SU-DHL-6 (cell line): Measurements from ENCODE around the gene TTLL11.

Source experiments
- EZH2phosphoT487 ChIP-seq: fragments of 200-600 bp; sonication (generic), shearing (Covaris generic); conservative IDR thresholded peaks from 2 replicates; pipeline ENCODE4 v1.6.1; 2018; ENCODE audit warnings: mild to moderate bottlenecking, antibody characterized with exemption, low read length, moderate library complexity, mixed read lengths
- TF ChIP-seq, protein P1 (sequence below): fragments of 200-600 bp; sonication (generic); IDR thresholded peaks from one replicate; pipeline ENCODE4 v1.5.1; 2017; ENCODE audit warnings: antibody characterized with exemption, mild to moderate bottlenecking, low read length, moderate library complexity; ENCODE audit not compliant: insufficient read depth, poor library complexity, severe bottlenecking

DNA sequence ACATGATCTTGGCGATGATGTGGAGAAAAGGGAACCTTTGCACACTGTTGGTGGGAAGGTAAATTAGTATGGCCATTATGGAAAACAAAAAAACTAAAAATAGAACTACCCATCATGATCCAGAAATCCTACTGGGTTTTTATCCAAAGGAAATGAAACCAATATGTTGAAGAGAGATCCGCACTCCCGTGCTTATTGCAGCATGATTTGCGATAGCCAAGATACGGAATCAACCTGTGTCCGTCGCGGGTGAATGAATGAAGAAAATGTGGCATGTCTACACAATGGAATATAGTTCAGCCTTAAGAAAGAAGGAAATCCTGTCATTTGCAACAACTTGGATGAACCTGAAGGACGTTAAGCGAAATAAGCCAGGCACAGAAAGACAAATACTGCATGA is 84.5 kb downstream of the TTLL11 start:
- TF ChIP-seq, protein P1, sequence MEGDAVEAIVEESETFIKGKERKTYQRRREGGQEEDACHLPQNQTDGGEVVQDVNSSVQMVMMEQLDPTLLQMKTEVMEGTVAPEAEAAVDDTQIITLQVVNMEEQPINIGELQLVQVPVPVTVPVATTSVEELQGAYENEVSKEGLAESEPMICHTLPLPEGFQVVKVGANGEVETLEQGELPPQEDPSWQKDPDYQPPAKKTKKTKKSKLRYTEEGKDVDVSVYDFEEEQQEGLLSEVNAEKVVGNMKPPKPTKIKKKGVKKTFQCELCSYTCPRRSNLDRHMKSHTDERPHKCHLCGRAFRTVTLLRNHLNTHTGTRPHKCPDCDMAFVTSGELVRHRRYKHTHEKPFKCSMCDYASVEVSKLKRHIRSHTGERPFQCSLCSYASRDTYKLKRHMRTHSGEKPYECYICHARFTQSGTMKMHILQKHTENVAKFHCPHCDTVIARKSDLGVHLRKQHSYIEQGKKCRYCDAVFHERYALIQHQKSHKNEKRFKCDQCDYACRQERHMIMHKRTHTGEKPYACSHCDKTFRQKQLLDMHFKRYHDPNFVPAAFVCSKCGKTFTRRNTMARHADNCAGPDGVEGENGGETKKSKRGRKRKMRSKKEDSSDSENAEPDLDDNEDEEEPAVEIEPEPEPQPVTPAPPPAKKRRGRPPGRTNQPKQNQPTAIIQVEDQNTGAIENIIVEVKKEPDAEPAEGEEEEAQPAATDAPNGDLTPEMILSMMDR = no peak
- TF ChIP-seq EZH2phosphoT487 = no peak
